Heart left ventricle (tissue), 16 donors: ENCODE measurements around the gene RACGAP1. TPM values are rescaled to one million over a fixed set of nuclear protein-coding genes. Genes with fewer than 3 reads are reported as not detected.

ENCODE experiments used
- ATAC-seq, 4 donors: fragments of 200-7000 bp; cut with Tn5 transposase; one replicate each; pipeline ENCODE4 v1.9.1; 2020 to 2022; ENCODE audit warnings: moderate library complexity in 4 of 4, mild to moderate bottlenecking in 3 of 4, moderate number of reproducible peaks in 1 of 4
- DNase-seq, 5 donors: peaks; one replicate each; pipeline ENCODE4 v3.0.0-alpha.2; 2020
- H3K27ac ChIP-seq, 12 donors: fragments of 200-600 bp; sonication (generic) in 4 of 12; one replicate each; pipeline versions ENCODE4 v1.5.0 to v1.8.0; 2016 to 2022; ENCODE audit warnings: mild to moderate bottlenecking in 2 of 12
- H3K27me3 ChIP-seq, 9 donors: fragments of 200-600 bp; sonication (generic) in 2 of 9; one replicate each; pipeline versions ENCODE4 v1.5.1 to v1.8.0; 2016 to 2022; ENCODE audit warnings: mild to moderate bottlenecking in 3 of 9
- H3K36me3 ChIP-seq, 9 donors: fragments of 200-600 bp; sonication (generic) in 2 of 9; one replicate each; pipeline versions ENCODE4 v1.5.0 to v1.8.0; 2018 to 2022; ENCODE audit warnings: mild to moderate bottlenecking in 2 of 9
- H3K4me1 ChIP-seq, 12 donors: fragments of 200-600 bp; sonication (generic) in 4 of 12; one replicate each; pipeline versions ENCODE4 v1.5.0 to v1.8.0; 2016 to 2022; ENCODE audit warnings: mild to moderate bottlenecking in 3 of 12
- H3K4me3 ChIP-seq, 12 donors: fragments of 200-600 bp; sonication (generic) in 4 of 12; one replicate each; pipeline versions ENCODE4 v1.5.0 to v1.8.0; 2017 to 2022; ENCODE audit warnings: mild to moderate bottlenecking in 9 of 12, moderate library complexity in 4 of 12
- H3K9me3 ChIP-seq, 12 donors: fragments of 200-600 bp; sonication (generic) in 4 of 12; one replicate each; pipeline versions ENCODE4 v1.5.0 to v1.8.0; 2016 to 2022; ENCODE audit warnings: mild to moderate bottlenecking in 1 of 12
- POLR2A ChIP-seq, 2 donors: fragments of 450-650 bp; IDR thresholded peaks; one replicate each; pipeline ENCODE4 v1.6.1; 2017; ENCODE audit warnings: antibody characterized with exemption in 2 of 2, mild to moderate bottlenecking in 2 of 2, moderate library complexity in 2 of 2
- WGBS, 4 donors: extraction: QIAGEN DNeasy Blood & Tissue Kit in 2 of 4; methylation state at CpG; one replicate each; pipeline versions ENCODE4 v1.1.5 to v1.1.7; 2013 to 2018; 5-methylcytosine and 5-hydroxymethylcytosine counted together
- intact Hi-C, 10 donors: fragments of 100-400 bp; cut with DNase I; formaldehyde crosslinking; loops; one replicate each; pipeline versions ENCODE4 v1.11.1 to v1.14.2; 2022
- polyA plus RNA-seq, 2 donors: library from polyadenylated mRNA; stranded (reverse); fragments of 200-250 nt; gene quantifications; one replicate each; pipeline ENCODE4 v1.2.3, GENCODE V29; 2013
- total RNA-seq, 9 donors: library from RNA; depleted of rRNA in 2 of 9; stranded (reverse); fragments of >200 nt in 2 of 9; fragmentation: NEBNext Ultra II Directional in 3 of 9; extraction: Animal tissue kit (Norgen Biotek cat#: 25700) in 3 of 9; gene quantifications; one replicate each; pipeline versions ENCODE4 v1.1.0 to v1.2.4, GENCODE V29; 2016 to 2023
- TF ChIP-seq, protein P1 (sequence below), 12 donors: fragments of 200-600 bp; sonication (generic) in 4 of 12; IDR thresholded peaks; one replicate each; pipeline versions ENCODE4 v1.5.0 to v1.8.0; 2018 to 2022; ENCODE audit warnings: antibody characterized with exemption in 12 of 12, mild to moderate bottlenecking in 5 of 12
- donor health status: ischemic (EF 13 %, LVEDD 7.1; RV severe dilation, severe dysfunction).
- donor health status: healthy with polysubstance abuse.
- donor health status: DM: no; HTN: yes; CAD: no.
- donor health status: DM: no; HTN: no; CAD: no.
- donor health status: ischemic (EF 25% LVEDD 6.9; RV normal size, moderate dysfunction).
- donor health status: ischemic (EF 25% LVEDD 5.7; RV mildly dilated, moderate dysfunction).
- donor health status: healthy.
- donor health status: DM: yes; HTN: yes; CAD: no.
- donor health status: ischemic (EF 35%, LVEDD 5.7; RV mildly dilated, moderate dysfunction).
- donor health status: nonischemic (EF 11% LVEDD 7.7; RV severe dilation, severe dysfunction).
- donor health status: DM: yes; HTN: yes; CAD: no.
- donor health status: PGD.
- donor health status: ischemic (EF 29% LVEDD 5.4; RV normal size, mild dysfunction).
- donor health status: nonischemic (EF 23%, LVEDD 6.1; RV moderate dilation, normal function).

The RACGAP1 gene
- total and polyA plus RNA-seq, 11 donors, result 0.91 to 17.8 (median 5.2) TPM

DNA sequence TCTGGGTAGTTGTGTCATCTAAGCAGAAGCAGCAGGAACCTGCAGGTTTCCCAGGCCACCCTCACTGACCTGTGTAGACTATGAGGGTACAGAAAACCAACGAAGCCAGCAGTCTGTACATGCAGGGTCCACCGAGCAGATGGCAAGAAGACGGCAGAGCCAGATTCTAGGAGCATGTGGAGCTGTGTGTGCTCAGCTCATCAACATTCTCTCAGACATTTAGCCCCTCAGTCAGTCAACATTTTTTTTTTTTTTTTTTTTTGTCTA is 24.8 kb upstream of the RACGAP1 start:
- DNase-seq, result no peak
- intact Hi-C loops, result loop anchor here in 5 of 10 donors (5.0 to 10.0 kb wide), 4 partner anchors 83 to 275 kb away; no protein-coding TSS in a partner anchor
- TF ChIP-seq, protein P1, sequence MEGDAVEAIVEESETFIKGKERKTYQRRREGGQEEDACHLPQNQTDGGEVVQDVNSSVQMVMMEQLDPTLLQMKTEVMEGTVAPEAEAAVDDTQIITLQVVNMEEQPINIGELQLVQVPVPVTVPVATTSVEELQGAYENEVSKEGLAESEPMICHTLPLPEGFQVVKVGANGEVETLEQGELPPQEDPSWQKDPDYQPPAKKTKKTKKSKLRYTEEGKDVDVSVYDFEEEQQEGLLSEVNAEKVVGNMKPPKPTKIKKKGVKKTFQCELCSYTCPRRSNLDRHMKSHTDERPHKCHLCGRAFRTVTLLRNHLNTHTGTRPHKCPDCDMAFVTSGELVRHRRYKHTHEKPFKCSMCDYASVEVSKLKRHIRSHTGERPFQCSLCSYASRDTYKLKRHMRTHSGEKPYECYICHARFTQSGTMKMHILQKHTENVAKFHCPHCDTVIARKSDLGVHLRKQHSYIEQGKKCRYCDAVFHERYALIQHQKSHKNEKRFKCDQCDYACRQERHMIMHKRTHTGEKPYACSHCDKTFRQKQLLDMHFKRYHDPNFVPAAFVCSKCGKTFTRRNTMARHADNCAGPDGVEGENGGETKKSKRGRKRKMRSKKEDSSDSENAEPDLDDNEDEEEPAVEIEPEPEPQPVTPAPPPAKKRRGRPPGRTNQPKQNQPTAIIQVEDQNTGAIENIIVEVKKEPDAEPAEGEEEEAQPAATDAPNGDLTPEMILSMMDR (IDR thresholded peaks at IDR 0.05), result no peak
- TF ChIP-seq POLR2A (IDR thresholded peaks at IDR 0.05), result no peak
- peaks cover 0 to 6% (median 0%) of the 10 kb centered on the region in 9 donors for H3K27me3 ChIP-seq
- 75 to 85% (median 80%) methylated on average over 3 of the region's 3 CpGs for WGBS, 4 donors
- peaks cover 0 to 16% (median 4%) of the 10 kb centered on the region in 12 donors for H3K4me1 ChIP-seq
- H3K9me3 ChIP-seq, result no peaks in the 10 kb centered on the region
- ATAC-seq, result peak in 1 of 4 donors; percentile 22
- H3K4me3 ChIP-seq, result peak overlapping the region in 7 of 12 donors; percentile 29 to 47 (median 40)
- H3K27ac ChIP-seq, result no peak overlapping the region
- no peaks in the 10 kb centered on the region for H3K36me3 ChIP-seq

DNA sequence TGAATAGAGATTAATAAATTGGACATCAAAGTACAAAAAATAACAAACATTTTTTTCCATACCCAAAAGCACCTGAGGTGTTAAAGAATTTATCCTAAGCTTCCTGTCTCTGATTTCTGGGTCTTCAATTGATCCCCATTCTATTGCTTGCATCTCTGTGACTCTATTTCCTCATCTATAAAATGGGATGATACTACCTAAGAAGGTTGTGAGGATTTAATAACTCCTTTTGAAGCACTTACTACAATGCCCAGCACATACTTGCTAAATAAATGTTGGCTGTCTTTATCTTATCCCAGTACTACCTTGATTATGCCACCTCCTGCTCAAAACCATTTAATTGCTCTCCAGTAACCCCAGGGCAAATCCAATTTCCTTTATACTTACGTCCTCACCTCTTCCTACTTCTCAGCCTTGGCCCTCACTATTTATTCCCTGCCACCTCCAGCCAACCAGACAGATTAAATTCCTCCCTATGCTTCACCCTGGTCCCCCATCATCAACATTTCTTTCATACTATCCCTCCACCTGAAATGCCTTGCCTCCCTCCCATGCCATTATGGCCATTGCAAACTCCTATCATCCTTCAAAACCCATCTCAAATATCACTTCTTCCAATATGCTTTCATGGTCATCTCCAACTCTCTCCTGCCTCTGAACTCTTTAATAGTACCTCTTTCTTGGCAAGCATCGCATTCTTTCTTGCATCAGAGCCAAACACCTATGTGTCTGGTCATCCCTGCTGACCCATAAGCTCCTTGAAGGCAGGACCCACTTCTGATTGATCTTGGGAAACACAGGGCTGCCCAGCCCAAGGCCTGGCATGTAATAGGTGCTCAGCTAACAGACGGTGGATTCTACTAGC is 24.2 kb upstream of the RACGAP1 start:
- 91 to 95% (median 92%) methylated on average over 3 of the region's 3 CpGs for WGBS, 4 donors
- Histone ChIP-seq H3K4me1 (peaks cover 0 to 16% (median 4%) of the 10 kb centered on the region in 12 donors), H3K27ac (no peak overlapping the region), H3K27me3 (peaks cover 0 to 6% (median 0%) of the 10 kb centered on the region in 9 donors), H3K9me3 (no peaks in the 10 kb centered on the region), H3K36me3 (no peaks in the 10 kb centered on the region), H3K4me3 (no peak overlapping the region)
- intact Hi-C loops, result loop anchor here in 5 of 10 donors (5.0 to 10.0 kb wide), 4 partner anchors 82 to 275 kb away; no protein-coding TSS in a partner anchor
- TF ChIP-seq, protein P1 (IDR thresholded peaks at IDR 0.05), result no peak
- ATAC-seq (no peak), DNase-seq (no peak)

DNA sequence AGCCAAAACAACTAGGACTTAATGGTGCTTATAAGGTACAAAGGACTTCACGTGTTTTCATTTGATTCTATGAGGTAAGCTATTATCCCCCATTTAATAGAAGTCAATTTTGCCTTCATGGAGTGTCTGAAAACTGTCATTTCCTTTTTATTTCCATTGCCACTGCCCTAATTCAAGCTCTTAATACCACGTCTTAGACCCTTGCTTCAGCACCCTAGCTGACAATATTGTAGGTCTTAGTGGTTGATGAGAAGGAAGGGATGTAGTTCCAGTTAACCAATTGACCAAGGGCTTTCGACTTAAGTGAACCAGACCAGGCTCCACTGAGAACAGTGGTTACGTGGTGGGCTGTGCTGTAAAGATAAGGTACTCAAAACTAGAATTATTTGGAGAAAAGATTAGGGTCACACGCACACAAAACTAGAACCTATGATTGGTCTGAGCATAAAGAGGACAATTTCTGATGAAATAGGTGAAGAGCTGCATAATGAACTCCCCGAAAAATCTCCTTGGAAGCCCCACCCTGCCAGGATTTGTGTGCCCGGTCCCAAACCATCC is 22.5 kb upstream of the RACGAP1 start:
- no peaks in the 10 kb centered on the region for H3K9me3 ChIP-seq
- H3K4me3 ChIP-seq, result no peak overlapping the region
- no peaks in the 10 kb centered on the region for H3K36me3 ChIP-seq
- H3K27ac ChIP-seq, result no peak overlapping the region
- ATAC-seq (no peak), DNase-seq (no peak)
- peaks cover 0 to 16% (median 4%) of the 10 kb centered on the region in 12 donors for H3K4me1 ChIP-seq
- WGBS, 4 donors, result 90 to 94% (median 92%) methylated on average over 7 of the region's 7 CpGs
- intact Hi-C loops, result no loop called here
- TF ChIP-seq, protein P1 (IDR thresholded peaks at IDR 0.05), result no peak
- no peak for TF ChIP-seq POLR2A (IDR thresholded peaks at IDR 0.05)
- H3K27me3 ChIP-seq, result peaks cover 0 to 6% (median 0%) of the 10 kb centered on the region in 9 donors

DNA sequence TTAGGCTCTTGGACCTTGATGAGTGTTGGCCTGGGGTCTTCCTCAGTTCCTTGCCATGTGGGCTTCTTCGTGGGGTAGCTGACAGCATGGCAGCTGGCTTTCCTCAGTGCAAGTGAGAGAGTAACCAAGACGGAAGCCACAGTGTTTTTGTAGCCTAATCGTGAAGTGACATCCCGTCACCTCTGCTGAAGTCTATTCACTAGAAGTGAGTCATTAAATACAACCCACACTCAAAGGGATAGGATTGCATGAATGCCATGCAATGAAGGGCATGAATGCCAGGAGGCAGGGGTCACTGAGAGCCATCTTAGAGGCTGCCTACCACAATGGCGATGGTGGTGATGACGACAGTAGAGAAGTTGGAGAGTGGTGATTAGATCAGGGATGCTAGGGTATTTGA is 18.6 kb upstream of the RACGAP1 start:
- Histone ChIP-seq H3K4me3 (no peak overlapping the region), H3K27ac (no peak overlapping the region), H3K27me3 (peaks cover 0 to 4% (median 0%) of the 10 kb centered on the region in 9 donors), H3K9me3 (no peaks in the 10 kb centered on the region), H3K4me1 (peaks cover 0 to 5% (median 0%) of the 10 kb centered on the region in 12 donors), H3K36me3 (no peaks in the 10 kb centered on the region)
- DNase-seq (no peak), ATAC-seq (no peak)
- intact Hi-C loops, result no loop called here
- 73 to 80% (median 77%) methylated on average over 6 of the region's 6 CpGs for WGBS, 4 donors
- no peak for TF ChIP-seq POLR2A (IDR thresholded peaks at IDR 0.05)
- TF ChIP-seq, protein P1 (IDR thresholded peaks at IDR 0.05), result no peak
